AG09319 (cell line): ENCODE results near the gene EP400.
"Not testable (repeated sequence)": the region's sequence is repeated elsewhere in the genome, so short reads cannot be mapped to it uniquely, and the experiment has no call there.

Experiments used
- DNase-seq: peaks from one replicate; pipeline ENCODE4 v3.0.0-alpha.2; 2010; ENCODE audit warnings: low read depth; ENCODE audit errors: extremely low read depth
- CTCF ChIP-seq: IDR thresholded peaks from 2 replicates; pipeline ENCODE4 v1.5.1; 2011; ENCODE audit warnings: low read depth, mild to moderate bottlenecking, inconsistent platforms, low read length, moderate library complexity

The EP400 gene

GRCh38 chr12:132049442-132049841 lies 99.7 kb downstream of the EP400 start:
- no peak for DNase-seq
- no peak for TF ChIP-seq CTCF

GRCh38 chr12:132049876-132050275 lies 100.1 kb downstream of the EP400 start:
- TF ChIP-seq CTCF, result no peak
- no peak for DNase-seq

- TF ChIP-seq CTCF, result peak; percentile 11; the same call in 1 of the 2 replicates
- DNase-seq, result not testable (repeated sequence)
Measured at GRCh38 chr12:132051718-132052117, 102.0 kb downstream of the EP400 start.

- DNase-seq, result no peak
Measured at GRCh38 chr12:132052196-132052932, 102.6 kb downstream of the EP400 start.

GRCh38 chr12:132053338-132054330 lies 103.9 kb downstream of the EP400 start:
- no peak for TF ChIP-seq CTCF
- DNase-seq, result no peak

More at GRCh38 chr12:132052196-132052932, 102.6 kb downstream of the EP400 start:
- TF ChIP-seq CTCF, result no peak

GRCh38 chr12:132054983-132055382 lies 105.2 kb downstream of the EP400 start:
- TF ChIP-seq CTCF, result no peak
- DNase-seq, result no peak

- TF ChIP-seq CTCF, result no peak
- no peak for DNase-seq
Measured at GRCh38 chr12:132055535-132056096, 105.9 kb downstream of the EP400 start.
